Hematopoietic multipotent progenitor cell treated with erythropoietin and hydrocortisone succinate and interleukin-3 and kit ligand, for 6 days (in vitro differentiated cells): ENCODE results near the gene XCL1.
A peak's percentile ranks its signal among the peaks of the same experiment; 100 is the strongest.
"Not testable (repeated sequence)": the region's sequence is repeated elsewhere in the genome, so short reads cannot be mapped to it uniquely, and the experiment has no call there.

Experiments
- DNase-seq: peaks from one replicate; pipeline ENCODE4 v3.0.0-alpha.2; 2015

The XCL1 gene

GRCh38 chr1:168568346-168568745 is 8.1 kb upstream of the XCL1 start:
- DNase-seq: no peak

DNA sequence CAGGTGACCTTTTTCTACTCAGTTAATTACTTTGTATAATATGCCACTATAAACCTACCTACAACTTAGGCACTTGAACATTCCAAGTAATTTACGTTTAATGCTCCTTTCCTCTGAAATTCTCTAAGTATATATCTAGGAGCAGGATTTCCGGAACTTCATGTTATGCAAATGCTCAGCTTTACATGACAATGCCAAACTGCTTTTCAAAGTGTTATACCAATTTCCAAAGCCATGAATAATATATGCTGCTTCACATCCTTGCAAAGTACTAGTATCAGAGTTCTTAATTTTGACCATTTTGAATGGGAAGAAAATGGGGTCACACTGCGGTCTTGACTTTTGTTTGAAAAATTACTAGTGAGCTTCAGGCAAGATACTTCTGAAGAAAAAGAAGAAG is 5.8 kb upstream of the XCL1 start:
- no peak for DNase-seq

- no peak for DNase-seq
Observed at GRCh38 chr1:168572633-168573032, 3.8 kb upstream of the XCL1 start.

- peak; percentile 72 for DNase-seq
Observed at GRCh38 chr1:168574234-168574633, 2.2 kb upstream of the XCL1 start.

DNA sequence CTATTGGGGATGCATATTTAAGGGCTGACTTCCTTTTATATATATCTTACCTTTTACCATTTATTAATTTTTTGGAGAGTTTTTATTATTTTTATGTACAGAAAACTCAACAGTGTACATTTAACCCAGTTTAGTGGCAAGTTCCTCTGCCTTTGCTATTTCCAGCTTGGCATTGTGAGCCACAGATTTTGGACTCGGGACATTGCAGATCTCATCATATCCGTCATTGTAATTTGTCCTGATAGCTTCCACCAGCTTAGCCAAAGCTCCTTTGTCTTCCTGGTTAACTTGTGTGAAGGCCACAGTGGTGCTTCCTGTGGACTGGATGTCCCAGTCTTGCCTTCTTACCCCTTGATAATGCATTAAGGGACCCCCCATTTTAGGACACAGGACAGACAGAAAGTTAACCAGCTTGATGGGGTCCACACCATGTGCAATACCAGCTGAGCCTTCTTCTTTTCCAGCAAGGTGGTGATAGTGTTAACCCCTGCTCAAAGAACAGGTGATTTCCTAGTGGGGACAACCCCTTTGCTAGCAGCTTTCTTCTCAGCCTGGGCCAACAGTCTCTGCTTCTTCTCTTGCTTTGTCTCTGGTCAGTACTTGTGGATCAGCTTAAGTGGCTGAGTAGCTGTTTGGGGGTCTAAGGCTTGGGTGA is 2.3 kb downstream of the XCL1 start:
- DNase-seq: not testable (repeated sequence)

- not testable (repeated sequence) for DNase-seq
Observed at GRCh38 chr1:168580290-168580689, 3.9 kb downstream of the XCL1 start.

DNA sequence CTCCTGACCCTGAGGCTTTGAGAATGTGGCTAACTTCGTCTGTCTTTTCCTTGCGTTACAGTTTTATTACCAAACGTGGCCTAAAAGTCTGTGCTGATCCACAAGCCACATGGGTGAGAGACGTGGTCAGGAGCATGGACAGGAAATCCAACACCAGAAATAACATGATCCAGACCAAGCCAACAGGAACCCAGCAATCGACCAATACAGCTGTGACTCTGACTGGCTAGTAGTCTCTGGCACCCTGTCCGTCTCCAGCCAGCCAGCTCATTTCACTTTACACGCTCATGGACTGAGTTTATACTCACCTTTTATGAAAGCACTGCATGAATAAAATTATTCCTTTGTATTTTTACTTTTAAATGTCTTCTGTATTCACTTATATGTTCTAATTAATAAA is 4.6 kb downstream of the XCL1 start:
- not testable (repeated sequence) for DNase-seq

GRCh38 chr1:168581817-168582572 is 5.6 kb downstream of the XCL1 start:
- no peak for DNase-seq

DNA sequence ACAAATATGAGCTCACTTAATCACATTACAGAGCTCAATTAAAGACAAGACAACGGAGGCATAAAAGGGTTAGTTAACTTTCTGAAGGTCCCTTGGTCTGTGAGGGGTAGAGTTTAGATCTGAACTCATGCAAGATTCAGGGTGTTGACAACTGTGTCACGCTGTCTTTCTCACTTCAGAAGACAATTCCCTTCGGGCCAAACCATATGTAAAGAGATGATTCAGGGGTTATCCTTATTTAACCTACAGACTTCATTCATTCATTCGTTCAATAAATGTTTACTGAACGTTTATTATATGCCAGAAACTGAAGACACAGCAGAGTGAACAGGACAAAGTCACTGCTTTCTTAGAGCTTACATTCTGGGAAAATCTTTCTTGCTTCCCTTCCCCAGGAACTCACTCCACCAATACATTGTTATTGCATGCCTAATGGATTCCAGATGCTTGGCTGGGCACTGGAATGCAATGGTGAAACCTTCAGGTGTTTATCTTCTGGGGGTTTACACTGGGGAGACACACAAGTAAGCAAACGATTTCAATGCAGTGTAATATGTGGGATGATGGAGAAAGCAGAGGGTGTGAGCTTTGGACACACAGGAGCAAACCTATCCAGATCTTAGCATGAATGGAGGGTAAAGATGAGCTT is 6.4 kb downstream of the XCL1 start:
- no peak for DNase-seq

- DNase-seq: no peak
Observed at GRCh38 chr1:168583571-168583970, 7.2 kb downstream of the XCL1 start.

DNA sequence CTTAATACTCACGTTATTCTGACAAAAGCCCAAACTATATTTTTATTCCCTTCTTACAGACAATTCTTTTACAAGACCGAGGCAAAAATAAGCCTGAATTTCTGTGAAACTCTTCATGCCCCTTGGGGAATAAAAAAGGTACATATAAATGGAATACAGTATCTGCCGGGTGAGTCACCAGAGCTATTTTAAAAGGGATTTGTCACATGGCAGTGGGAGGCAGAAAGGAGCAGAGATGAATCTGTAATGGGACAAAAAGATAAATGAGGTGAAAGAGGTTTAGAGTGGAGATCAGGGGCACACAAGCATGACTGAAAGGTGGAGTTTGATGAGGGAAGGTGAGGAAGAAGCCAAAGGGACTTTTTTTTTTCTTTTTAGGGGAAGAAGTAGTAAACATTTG is 8.8 kb downstream of the XCL1 start:
- DNase-seq: no peak

GRCh38 chr1:168585937-168586336 is 9.5 kb downstream of the XCL1 start:
- no peak for DNase-seq

DNA sequence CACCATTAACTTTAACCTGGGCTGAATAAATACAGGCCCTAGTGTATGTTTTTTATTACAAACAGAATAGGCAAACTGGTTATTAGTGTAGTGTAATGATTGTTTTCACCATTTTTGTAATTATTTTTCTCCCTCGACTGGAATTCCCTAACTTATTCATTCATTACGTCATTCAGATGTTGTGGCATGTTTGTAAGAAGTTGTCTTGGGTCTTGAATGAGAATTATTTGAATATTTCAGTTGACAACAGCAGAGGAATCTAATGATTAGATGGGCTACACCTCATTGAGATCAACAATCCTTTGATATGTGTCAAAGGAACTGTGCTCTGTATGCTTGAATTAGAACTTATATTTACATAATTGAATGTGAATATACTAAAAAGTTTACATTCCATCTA is 12.8 kb downstream of the XCL1 start:
- DNase-seq: no peak

DNA sequence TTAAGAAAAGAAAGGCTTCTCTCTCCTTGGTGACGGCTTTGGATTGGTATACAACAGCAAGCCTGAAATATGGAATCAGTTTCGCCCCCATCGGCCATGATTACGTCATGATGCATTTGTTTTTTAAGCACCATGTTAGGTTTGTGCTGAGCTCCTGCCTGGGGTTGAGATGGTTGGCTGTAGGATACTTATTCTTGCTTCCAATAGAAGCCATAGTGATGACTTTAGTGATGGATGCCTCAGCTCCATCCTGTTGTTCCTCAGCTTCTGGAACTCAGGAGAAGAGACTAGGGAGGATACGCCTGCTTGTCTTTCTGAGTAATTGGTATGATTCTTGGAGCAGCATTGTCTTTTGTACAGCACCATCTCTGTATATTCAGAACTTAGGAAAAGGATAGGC is 14.7 kb downstream of the XCL1 start:
- no peak for DNase-seq

DNA sequence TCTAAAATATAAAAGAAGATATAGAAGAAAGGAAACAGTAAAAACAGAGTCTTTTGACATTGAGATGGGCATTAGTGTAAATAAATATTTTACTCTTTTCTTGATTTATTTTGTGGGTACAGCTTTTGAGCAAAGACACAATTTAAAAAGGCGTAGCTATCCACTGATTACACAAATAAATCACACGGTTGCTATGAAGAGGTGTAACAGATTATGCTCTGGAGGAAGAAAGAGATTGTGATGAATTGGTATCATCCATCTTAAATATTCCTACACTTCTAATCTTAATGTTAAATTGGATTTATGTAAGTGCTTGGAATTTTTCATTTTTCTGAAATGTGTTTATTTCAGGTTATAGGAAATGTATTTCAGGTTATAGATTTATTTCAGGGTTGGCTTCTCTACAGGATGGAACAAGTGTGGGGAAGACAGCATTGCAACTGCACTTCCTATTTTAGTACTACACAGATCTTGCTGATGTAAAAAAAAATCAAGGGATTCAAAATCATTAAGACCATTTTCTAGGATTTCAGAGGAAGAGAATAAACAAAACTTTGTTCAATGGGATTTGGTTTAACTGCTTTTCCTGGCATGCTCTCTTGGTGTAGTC is 15.3 kb downstream of the XCL1 start:
- no peak for DNase-seq

DNA sequence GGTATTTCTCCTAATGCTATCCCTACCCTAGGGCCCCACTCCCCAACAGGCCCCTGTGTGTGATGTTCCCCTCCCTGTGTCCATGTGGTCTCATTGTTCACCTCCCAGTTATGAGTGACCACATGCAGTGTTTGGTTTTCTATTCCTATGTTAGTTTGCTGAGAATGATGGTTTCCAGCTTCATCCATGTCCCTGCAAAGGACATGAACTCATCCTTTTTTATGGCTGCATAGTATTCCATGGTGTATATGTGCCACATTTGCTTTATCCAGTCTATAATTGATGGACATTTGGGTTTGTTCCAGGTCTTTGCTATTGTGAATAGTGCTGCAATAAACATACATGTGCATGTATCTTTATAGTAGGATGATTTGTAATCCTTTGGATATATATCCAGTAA is 19.0 kb downstream of the XCL1 start:
- not testable (repeated sequence) for DNase-seq

GRCh38 chr1:168598125-168598524 is 21.7 kb downstream of the XCL1 start:
- DNase-seq: no peak

DNA sequence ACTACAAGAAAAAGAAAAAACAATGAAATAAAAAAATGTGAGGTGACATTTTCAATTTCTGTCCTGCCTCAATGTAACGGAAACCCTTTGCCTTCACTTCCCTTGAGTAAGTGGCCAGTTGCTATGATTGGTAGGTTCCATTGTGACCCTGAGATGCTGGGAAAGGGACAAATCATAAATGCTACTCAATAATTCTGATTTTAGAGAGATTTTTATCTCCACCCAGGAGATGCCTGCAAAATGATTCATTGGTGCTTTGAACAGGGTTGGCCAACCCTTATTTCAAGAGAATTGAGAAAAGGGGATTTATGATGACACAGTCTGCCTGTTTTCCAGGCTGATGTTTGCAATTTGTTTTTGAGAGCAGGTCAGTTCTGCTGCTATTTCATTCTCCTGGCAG is 22.5 kb downstream of the XCL1 start:
- no peak for DNase-seq

DNA sequence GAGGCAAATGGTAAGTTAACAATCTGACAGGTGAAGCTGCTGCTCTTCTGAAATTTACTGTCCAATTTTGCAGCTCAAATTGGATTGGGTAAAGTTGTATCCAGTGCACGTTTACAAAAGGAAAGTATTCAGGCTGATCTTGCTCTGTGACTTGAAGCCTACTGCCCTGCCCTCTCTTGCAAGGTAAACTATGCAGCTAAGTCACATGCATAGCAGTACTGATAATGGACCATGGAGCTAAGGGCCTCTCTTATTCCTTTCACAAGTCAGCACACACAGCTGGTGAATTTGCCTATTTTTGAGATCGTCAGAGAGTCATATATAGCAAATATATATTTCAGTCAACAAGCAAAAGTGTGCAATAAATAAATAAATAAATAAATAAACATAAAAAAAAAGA is 23.2 kb downstream of the XCL1 start:
- DNase-seq: no peak

GRCh38 chr1:168601051-168601450 is 24.6 kb downstream of the XCL1 start:
- no peak for DNase-seq

GRCh38 chr1:168603501-168604110 is 27.2 kb downstream of the XCL1 start:
- DNase-seq: peak; percentile 84

DNA sequence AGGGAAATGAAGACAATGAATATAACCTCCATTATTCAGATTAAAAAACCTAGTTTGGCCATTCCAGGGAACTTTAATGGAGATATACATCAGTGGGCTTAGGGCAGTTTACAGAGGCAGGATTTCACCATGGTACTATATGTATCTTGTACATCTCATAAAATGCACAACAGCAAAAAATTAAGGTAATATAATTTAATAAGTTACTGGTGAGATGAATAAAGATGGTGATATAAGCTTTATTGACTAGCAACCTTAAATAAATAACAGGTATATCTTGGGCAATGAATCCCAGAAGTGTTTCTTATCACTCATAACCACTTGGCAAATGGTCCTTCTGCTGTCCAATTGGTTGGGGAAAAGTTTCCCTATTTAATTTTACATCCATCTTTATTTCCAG is 29.0 kb downstream of the XCL1 start:
- no peak for DNase-seq

GRCh38 chr1:168606096-168606495 is 29.7 kb downstream of the XCL1 start:
- no peak for DNase-seq
